K562 (cell line): ENCODE results near the gene TRPM2. TPM values are rescaled to one million over a fixed set of nuclear protein-coding genes. Genes with fewer than 3 reads are reported as not detected.

Source experiments
- ATAC-seq: fragments of 200-7000 bp; cut with Tn5 transposase; 3 replicates; pipeline ENCODE4 v1.9.1; 2020; ENCODE audit warnings: moderate library complexity
- BruUV-seq: library from RNA; stranded (reverse); fragments of 400-500 nt; replicated peaks from 2 replicates; lab custom pipeline; 2021; lab: Mats Ljungman, UMichigan
- CTCF ChIA-PET: fragments of 300-600 bp; formaldehyde crosslinking; extraction: SDS; loops from one replicate; lab custom pipeline; 2021; ENCODE audit warnings: low intra/inter-chr PET ratio; lab: Yijun Ruan, JAX
- POLR2A ChIA-PET: fragments of 300-600, 350-650 bp; sonication (Branson Sonifier 250); formaldehyde crosslinking; extraction: SDS; loops from one replicate; lab custom pipeline; 2021; ENCODE audit warnings: antibody characterized with exemption, inconsistent platforms; lab: Yijun Ruan, JAX
- DNase-seq, 4 experiments: peaks; one replicate each; pipeline versions ENCODE4 v3.0.0 to v3.0.0-alpha.2; 2011 to 2018; ENCODE audit warnings: low spot score in 3 of 4, mixed read lengths in 3 of 4; ENCODE audit errors: extremely low read depth in 1 of 4
- FAIRE-seq: peaks from 2 replicates; lab custom pipeline; 2011; peaks lifted over from hg19 to GRCh38; lab: Jason Lieb, UNC
- H2AFZ ChIP-seq: 2 replicates; pipeline ENCODE4 v1.6.0; 2011; ENCODE audit warnings: low read depth, low read length, control low read depth, inconsistent platforms
- H3K27ac ChIP-seq: fragments of 200-600 bp; 3 replicates; pipeline ENCODE4 v1.8.0; 2011; ENCODE audit warnings: low read depth, mild to moderate bottlenecking, control low read depth, inconsistent platforms, low read length, moderate library complexity, mixed read lengths; ENCODE audit errors: extremely low read depth
- H3K27me3 ChIP-seq, 2 experiments: fragments of 300-600 bp in 1 of 2; 2 replicates in 1 of 2; 3 replicates in 1 of 2; pipeline versions ENCODE4 v1.6.0 to v1.8.0; 2011; ENCODE audit warnings: inconsistent platforms in 2 of 2, low read length in 2 of 2, mild to moderate bottlenecking in 1 of 2, mixed read lengths in 1 of 2, moderate library complexity in 1 of 2; ENCODE audit not compliant: control insufficient read depth in 2 of 2, insufficient read depth in 2 of 2
- H3K36me3 ChIP-seq: fragments of 300-600 bp; 3 replicates; pipeline ENCODE4 v1.8.0; 2011; ENCODE audit warnings: mild to moderate bottlenecking, low read length, inconsistent platforms; ENCODE audit not compliant: control insufficient read depth, insufficient read depth
- H3K4me1 ChIP-seq, 2 experiments: fragments of 200-600 bp in 1 of 2; replicated peaks in 1 of 2; 2 replicates in 1 of 2; 3 replicates in 1 of 2; pipeline versions ENCODE4 v1.5.1 to v1.8.0; 2011; ENCODE audit warnings: inconsistent platforms in 2 of 2, low read length in 2 of 2, mild to moderate bottlenecking in 1 of 2, mixed read lengths in 1 of 2, moderate library complexity in 1 of 2; ENCODE audit not compliant: control insufficient read depth in 2 of 2, insufficient read depth in 2 of 2
- H3K4me2 ChIP-seq: 2 replicates; pipeline ENCODE4 v1.6.1; 2011; ENCODE audit warnings: low read length, control low read depth, inconsistent platforms, mixed read lengths; ENCODE audit not compliant: insufficient read depth
- H3K4me3 ChIP-seq: fragments of 200-600 bp; sonication (generic), shearing (Covaris generic); 2 replicates; pipeline ENCODE4 v1.5.1; 2016; ENCODE audit warnings: control low read depth, inconsistent platforms
- H3K79me2 ChIP-seq: fragments of 200-600 bp; 3 replicates; pipeline ENCODE4 v1.8.0; 2011; ENCODE audit warnings: low read length, inconsistent platforms; ENCODE audit not compliant: control insufficient read depth, insufficient read depth
- H3K9ac ChIP-seq, 2 experiments: 2 replicates each; pipeline versions ENCODE4 v1.6.0 to v1.6.1; 2011; ENCODE audit warnings: low read depth in 2 of 2, low read length in 2 of 2, control low read depth in 1 of 2, inconsistent platforms in 1 of 2, mild to moderate bottlenecking in 1 of 2, mixed read lengths in 1 of 2; ENCODE audit not compliant: insufficient read depth in 1 of 2
- H3K9me1 ChIP-seq: one replicate; pipeline ENCODE4 v1.6.0; 2011; ENCODE audit warnings: inconsistent platforms, mild to moderate bottlenecking, low read length, moderate library complexity; ENCODE audit not compliant: control insufficient read depth, insufficient read depth
- H3K9me3 ChIP-seq: replicated peaks from 2 replicates; pipeline ENCODE4 v1.5.1; 2011; ENCODE audit warnings: low read depth, low read length, inconsistent platforms; ENCODE audit not compliant: control insufficient read depth, insufficient read depth
- H4K20me1 ChIP-seq: replicated peaks from 2 replicates; pipeline ENCODE4 v1.6.1; 2011; ENCODE audit warnings: low read length, inconsistent platforms, mixed read lengths; ENCODE audit not compliant: control insufficient read depth, insufficient read depth
- HDAC2 ChIP-seq: fragments of 450-650 bp; IDR thresholded peaks from 2 replicates; pipeline ENCODE4 v1.6.1; 2016; ENCODE audit warnings: mild to moderate bottlenecking
- PTTG1 ChIP-seq: fragments of 450-650 bp; IDR thresholded peaks from 2 replicates; pipeline ENCODE4 v1.6.1; 2016; ENCODE audit warnings: low read depth, mild to moderate bottlenecking, missing genetic modification characterization, missing compliant biosample characterization
- SMARCE1 ChIP-seq: fragments of 450-650 bp; IDR thresholded peaks from 2 replicates; pipeline ENCODE4 v1.7.1; 2016; ENCODE audit warnings: mild to moderate bottlenecking
- SRSF1 ChIP-seq: fragments of 200-400 bp; formaldehyde crosslinking; IDR thresholded peaks from 2 replicates; pipeline ENCODE4 v1.6.1; 2017; ENCODE audit warnings: mild to moderate bottlenecking, low read depth, low read length, moderate library complexity
- WGBS: fragments of 100-300 bp; shearing (Covaris generic); methylation state at CpG from one replicate; pipeline ENCODE4 v1.1.6; 2016; ENCODE audit warnings: low coverage, mixed read lengths; ENCODE audit not compliant: insufficient coverage; ENCODE audit errors: missing lambda C conversion rate; 5-methylcytosine and 5-hydroxymethylcytosine counted together
- in situ Hi-C: fragments of 300-500 bp; cut with MboI; formaldehyde crosslinking; loops from 4 replicates; pipeline ENCODE4 v1.15.0; 2018; ENCODE audit warnings: inconsistent platforms, mixed read lengths
- intact Hi-C: fragments of 100-400 bp; cut with micrococcal nuclease; formaldehyde crosslinking; loops from 2 replicates; pipeline ENCODE4 v1.14.2; 2022
- polyA plus RNA-seq, 8 experiments: library from polyadenylated mRNA; depleted of rRNA in 4 of 8; stranded (reverse) in 5 of 8; unstranded in 3 of 8; fragments of >200 nt; fragmentation: Nextera tagmentation in 2 of 8; fragmentation: Illumina TruSeq in 1 of 8; extraction: Ambion mirVana in 2 of 8; extraction: Trizol in 1 of 8; gene quantifications; 2 replicates each; pipeline versions ENCODE4 v1.2.1 to v1.2.3, GENCODE V29; 2011 to 2014; ENCODE audit warnings: inconsistent platforms in 1 of 8, missing spikeins in 1 of 8
- total RNA-seq, 7 experiments: library from RNA; depleted of rRNA in 6 of 7; stranded (reverse); fragments of >200 nt in 6 of 7; fragmentation: Illumina TruSeq in 2 of 7; extraction: Trizol in 2 of 7; gene quantifications; 2 replicates each; pipeline versions ENCODE4 v1.2.1 to v1.2.3, GENCODE V29; 2011 to 2021; ENCODE audit warnings: low replicate concordance in 1 of 7
- TF ChIP-seq, protein P1 (sequence below), 2 experiments: fragments of 450-650 bp; conservative IDR thresholded peaks; 2 replicates each; pipeline ENCODE4 v1.6.1; 2017; ENCODE audit warnings: mild to moderate bottlenecking in 2 of 2, moderate library complexity in 2 of 2
- TF ChIP-seq, protein P2 (sequence below): IDR thresholded peaks from 3 replicates; pipeline ENCODE4 v1.6.1; 2011; ENCODE audit warnings: borderline replicate concordance, mild to moderate bottlenecking, moderate library complexity; ENCODE audit not compliant: insufficient read length; ENCODE audit errors: extremely low read depth
- TF ChIP-seq, protein P3 (sequence below): fragments of 150-350 bp; conservative IDR thresholded peaks from 2 replicates; pipeline ENCODE4 v1.6.1; 2014; ENCODE audit warnings: low read length
- TF ChIP-seq, protein P4 (sequence below): fragments of 450-650 bp; IDR thresholded peaks from one replicate; pipeline ENCODE4 v1.6.1; 2018; ENCODE audit warnings: mild to moderate bottlenecking, moderate library complexity; ENCODE audit not compliant: partially characterized antibody
- TF ChIP-seq, protein P5 (sequence below): sonication (generic); formaldehyde crosslinking; IDR thresholded peaks from 2 replicates; pipeline ENCODE4 v1.8.1; 2022; ENCODE audit warnings: missing genetic modification reagents
- TF ChIP-seq, protein P6 (sequence below): fragments of 450-650 bp; formaldehyde crosslinking; IDR thresholded peaks from 2 replicates; pipeline ENCODE4 v1.4.0; 2022; ENCODE audit warnings: mild to moderate bottlenecking, moderate library complexity

The TRPM2 gene
- total and polyA plus RNA-seq, 9 of the 15 experiments (the other 6 are each of a cell fraction or from before 2014, with no cell fraction given), result 0.33 to 2.1 (median 0.98) TPM; not detected in 2

DNA sequence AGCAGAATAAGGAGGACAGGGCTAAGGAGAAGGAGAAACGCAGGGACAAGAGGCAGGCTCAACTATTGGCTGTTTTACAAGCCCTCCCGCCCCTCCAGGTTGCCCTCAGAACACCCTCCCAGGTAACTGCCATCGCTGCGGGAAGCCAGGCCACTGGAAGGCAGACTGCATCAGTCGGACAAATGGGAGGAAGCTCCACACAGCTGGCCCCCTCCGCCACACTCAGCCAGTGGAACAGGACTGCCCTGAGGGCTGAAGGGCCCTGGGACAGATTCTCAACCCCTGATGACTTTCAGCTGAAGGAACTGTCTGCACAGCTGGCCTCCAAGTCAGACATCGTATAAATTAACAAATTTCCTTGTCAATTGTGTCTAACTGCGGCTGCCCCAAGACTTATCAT is 123.7 kb downstream of the TRPM2 start:
- H3K27ac ChIP-seq, result no peak overlapping the region
- no peak overlapping the region for H3K9ac ChIP-seq
- ChIA-PET CTCF (no interaction called here), POLR2A (interaction anchor here (1.2 kb wide), 1 partner anchor 10 kb away, joined by 4 read pairs; no protein-coding TSS in a partner anchor)
- WGBS, result under 1% methylated on average over 8 of the region's 8 CpGs
- H2AFZ ChIP-seq, result no peak overlapping the region
- H3K4me1 ChIP-seq, result peaks cover 0 to 8% of the 10 kb centered on the region in 2 experiments; a peak in 2 of 5 replicates
- no peaks in the 10 kb centered on the region for H3K36me3 ChIP-seq
- DNase-seq (no peak), FAIRE-seq (no peak), ATAC-seq (no peak)
- no peaks in the 10 kb centered on the region for H3K79me2 ChIP-seq
- H4K20me1 ChIP-seq, result no peaks in the 10 kb centered on the region
- no peaks in the 10 kb centered on the region for H3K9me1 ChIP-seq
- H3K4me3 ChIP-seq, result no peak overlapping the region
- BruUV-seq, result no TSS peak
- in situ Hi-C loops, result no loop called here
- TF ChIP-seq, protein P1, sequence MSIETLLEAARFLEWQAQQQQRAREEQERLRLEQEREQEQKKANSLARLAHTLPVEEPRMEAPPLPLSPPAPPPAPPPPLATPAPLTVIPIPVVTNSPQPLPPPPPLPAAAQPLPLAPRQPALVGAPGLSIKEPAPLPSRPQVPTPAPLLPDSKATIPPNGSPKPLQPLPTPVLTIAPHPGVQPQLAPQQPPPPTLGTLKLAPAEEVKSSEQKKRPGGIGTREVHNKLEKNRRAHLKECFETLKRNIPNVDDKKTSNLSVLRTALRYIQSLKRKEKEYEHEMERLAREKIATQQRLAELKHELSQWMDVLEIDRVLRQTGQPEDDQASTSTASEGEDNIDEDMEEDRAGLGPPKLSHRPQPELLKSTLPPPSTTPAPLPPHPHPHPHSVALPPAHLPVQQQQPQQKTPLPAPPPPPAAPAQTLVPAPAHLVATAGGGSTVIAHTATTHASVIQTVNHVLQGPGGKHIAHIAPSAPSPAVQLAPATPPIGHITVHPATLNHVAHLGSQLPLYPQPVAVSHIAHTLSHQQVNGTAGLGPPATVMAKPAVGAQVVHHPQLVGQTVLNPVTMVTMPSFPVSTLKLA (conservative IDR thresholded peaks at IDR 0.05), result no peak
- TF ChIP-seq SMARCE1 (no peak), HDAC2 (no peak), SRSF1 (no peak), PTTG1 (no peak)
- TF ChIP-seq, protein P2, sequence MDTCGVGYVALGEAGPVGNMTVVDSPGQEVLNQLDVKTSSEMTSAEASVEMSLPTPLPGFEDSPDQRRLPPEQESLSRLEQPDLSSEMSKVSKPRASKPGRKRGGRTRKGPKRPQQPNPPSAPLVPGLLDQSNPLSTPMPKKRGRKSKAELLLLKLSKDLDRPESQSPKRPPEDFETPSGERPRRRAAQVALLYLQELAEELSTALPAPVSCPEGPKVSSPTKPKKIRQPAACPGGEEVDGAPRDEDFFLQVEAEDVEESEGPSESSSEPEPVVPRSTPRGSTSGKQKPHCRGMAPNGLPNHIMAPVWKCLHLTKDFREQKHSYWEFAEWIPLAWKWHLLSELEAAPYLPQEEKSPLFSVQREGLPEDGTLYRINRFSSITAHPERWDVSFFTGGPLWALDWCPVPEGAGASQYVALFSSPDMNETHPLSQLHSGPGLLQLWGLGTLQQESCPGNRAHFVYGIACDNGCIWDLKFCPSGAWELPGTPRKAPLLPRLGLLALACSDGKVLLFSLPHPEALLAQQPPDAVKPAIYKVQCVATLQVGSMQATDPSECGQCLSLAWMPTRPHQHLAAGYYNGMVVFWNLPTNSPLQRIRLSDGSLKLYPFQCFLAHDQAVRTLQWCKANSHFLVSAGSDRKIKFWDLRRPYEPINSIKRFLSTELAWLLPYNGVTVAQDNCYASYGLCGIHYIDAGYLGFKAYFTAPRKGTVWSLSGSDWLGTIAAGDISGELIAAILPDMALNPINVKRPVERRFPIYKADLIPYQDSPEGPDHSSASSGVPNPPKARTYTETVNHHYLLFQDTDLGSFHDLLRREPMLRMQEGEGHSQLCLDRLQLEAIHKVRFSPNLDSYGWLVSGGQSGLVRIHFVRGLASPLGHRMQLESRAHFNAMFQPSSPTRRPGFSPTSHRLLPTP, result no peak
- TF ChIP-seq, protein P3, sequence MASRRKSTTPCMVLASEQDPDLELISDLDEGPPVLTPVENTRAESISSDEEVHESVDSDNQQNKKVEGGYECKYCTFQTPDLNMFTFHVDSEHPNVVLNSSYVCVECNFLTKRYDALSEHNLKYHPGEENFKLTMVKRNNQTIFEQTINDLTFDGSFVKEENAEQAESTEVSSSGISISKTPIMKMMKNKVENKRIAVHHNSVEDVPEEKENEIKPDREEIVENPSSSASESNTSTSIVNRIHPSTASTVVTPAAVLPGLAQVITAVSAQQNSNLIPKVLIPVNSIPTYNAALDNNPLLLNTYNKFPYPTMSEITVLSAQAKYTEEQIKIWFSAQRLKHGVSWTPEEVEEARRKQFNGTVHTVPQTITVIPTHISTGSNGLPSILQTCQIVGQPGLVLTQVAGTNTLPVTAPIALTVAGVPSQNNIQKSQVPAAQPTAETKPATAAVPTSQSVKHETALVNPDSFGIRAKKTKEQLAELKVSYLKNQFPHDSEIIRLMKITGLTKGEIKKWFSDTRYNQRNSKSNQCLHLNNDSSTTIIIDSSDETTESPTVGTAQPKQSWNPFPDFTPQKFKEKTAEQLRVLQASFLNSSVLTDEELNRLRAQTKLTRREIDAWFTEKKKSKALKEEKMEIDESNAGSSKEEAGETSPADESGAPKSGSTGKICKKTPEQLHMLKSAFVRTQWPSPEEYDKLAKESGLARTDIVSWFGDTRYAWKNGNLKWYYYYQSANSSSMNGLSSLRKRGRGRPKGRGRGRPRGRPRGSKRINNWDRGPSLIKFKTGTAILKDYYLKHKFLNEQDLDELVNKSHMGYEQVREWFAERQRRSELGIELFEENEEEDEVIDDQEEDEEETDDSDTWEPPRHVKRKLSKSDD, result no peak
- TF ChIP-seq, protein P4, sequence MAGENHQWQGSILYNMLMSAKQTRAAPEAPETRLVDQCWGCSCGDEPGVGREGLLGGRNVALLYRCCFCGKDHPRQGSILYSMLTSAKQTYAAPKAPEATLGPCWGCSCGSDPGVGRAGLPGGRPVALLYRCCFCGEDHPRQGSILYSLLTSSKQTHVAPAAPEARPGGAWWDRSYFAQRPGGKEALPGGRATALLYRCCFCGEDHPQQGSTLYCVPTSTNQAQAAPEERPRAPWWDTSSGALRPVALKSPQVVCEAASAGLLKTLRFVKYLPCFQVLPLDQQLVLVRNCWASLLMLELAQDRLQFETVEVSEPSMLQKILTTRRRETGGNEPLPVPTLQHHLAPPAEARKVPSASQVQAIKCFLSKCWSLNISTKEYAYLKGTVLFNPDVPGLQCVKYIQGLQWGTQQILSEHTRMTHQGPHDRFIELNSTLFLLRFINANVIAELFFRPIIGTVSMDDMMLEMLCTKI, result no peak
- TF ChIP-seq, protein P5, sequence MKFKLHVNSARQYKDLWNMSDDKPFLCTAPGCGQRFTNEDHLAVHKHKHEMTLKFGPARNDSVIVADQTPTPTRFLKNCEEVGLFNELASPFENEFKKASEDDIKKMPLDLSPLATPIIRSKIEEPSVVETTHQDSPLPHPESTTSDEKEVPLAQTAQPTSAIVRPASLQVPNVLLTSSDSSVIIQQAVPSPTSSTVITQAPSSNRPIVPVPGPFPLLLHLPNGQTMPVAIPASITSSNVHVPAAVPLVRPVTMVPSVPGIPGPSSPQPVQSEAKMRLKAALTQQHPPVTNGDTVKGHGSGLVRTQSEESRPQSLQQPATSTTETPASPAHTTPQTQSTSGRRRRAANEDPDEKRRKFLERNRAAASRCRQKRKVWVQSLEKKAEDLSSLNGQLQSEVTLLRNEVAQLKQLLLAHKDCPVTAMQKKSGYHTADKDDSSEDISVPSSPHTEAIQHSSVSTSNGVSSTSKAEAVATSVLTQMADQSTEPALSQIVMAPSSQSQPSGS, result no peak
- TF ChIP-seq, protein P6, sequence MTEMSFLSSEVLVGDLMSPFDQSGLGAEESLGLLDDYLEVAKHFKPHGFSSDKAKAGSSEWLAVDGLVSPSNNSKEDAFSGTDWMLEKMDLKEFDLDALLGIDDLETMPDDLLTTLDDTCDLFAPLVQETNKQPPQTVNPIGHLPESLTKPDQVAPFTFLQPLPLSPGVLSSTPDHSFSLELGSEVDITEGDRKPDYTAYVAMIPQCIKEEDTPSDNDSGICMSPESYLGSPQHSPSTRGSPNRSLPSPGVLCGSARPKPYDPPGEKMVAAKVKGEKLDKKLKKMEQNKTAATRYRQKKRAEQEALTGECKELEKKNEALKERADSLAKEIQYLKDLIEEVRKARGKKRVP, result no peak
- H3K9me3 ChIP-seq, result no peaks in the 10 kb centered on the region
- H3K27me3 ChIP-seq, result peaks cover 6 to 32% of the 10 kb centered on the region in 2 experiments; a peak in 3 of 5 replicates
- intact Hi-C loops, result no loop called here
- no peak overlapping the region for H3K4me2 ChIP-seq
